HUES48 (cell line): Measurements from ENCODE around the gene MLPH.

ENCODE experiments used
- H3K27ac ChIP-seq: one replicate; pipeline ENCODE4 v1.7.0; 2013; ENCODE audit warnings: low read depth, low read length, inconsistent platforms
- H3K27me3 ChIP-seq: 2 replicates; pipeline ENCODE4 v1.6.1; 2013; ENCODE audit warnings: mild to moderate bottlenecking, low read length; ENCODE audit not compliant: control insufficient read depth, insufficient read depth
- H3K36me3 ChIP-seq: 2 replicates; pipeline ENCODE4 v1.6.1; 2013; ENCODE audit warnings: low read length; ENCODE audit not compliant: control insufficient read depth, insufficient read depth
- H3K4me1 ChIP-seq: 2 replicates; pipeline ENCODE4 v1.6.1; 2013; ENCODE audit warnings: mild to moderate bottlenecking, low read length; ENCODE audit not compliant: control insufficient read depth, insufficient read depth
- H3K4me3 ChIP-seq: 2 replicates; pipeline ENCODE4 v1.5.1; 2013; ENCODE audit warnings: mild to moderate bottlenecking, low read depth, low read length
- H3K9ac ChIP-seq: 2 replicates; pipeline ENCODE4 v1.6.1; 2013; ENCODE audit warnings: mild to moderate bottlenecking, low read depth, low read length, moderate library complexity
- H3K9me3 ChIP-seq: 2 replicates; pipeline ENCODE4 v1.6.1; 2013; ENCODE audit warnings: low read length; ENCODE audit not compliant: control insufficient read depth, insufficient read depth

Gene MLPH

GRCh38 chr2:237448626-237449025 is 38.4 kb upstream of the MLPH start:
- Histone ChIP-seq H3K4me1 (peaks cover 9% of the 10 kb centered on the region), H3K27ac (no peak overlapping the region), H3K27me3 (no peaks in the 10 kb centered on the region), H3K36me3 (no peaks in the 10 kb centered on the region), H3K9me3 (no peaks in the 10 kb centered on the region), H3K9ac (no peak overlapping the region), H3K4me3 (no peak overlapping the region)

DNA sequence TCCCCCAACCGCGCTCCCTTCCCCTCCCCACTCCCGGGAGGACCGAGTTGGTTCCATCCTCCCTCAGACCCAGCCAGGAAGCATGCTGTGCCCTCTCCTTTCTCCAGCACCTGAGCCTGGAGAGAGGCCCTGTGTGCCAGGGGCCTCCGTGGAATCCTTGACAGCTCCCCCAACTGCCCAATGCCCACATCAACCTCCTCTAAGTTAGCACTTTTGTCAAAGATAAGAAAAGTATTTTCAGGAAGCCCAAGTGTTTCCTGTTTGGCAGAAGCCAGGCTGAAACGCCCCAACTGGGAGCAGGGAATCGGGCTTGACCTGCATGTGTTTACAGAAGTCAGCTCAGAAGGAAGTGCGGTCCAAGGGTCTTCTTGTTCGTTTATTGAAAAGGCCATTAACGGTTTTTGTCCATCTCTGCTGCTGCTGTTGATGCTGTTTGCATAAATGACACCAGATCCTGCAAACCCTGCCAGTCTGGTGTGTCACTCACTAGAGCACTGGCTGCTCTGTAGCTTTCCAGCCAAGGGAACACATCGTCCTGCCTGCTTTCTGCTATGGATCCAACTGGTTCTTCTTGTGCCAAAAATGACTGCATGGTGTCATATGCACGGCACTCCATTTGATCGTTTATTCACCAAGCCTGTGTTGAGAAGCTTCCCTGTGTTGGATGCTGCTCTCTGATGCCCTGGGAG is 37.7 kb upstream of the MLPH start:
- no peak overlapping the region for H3K27ac ChIP-seq
- H3K4me3 ChIP-seq, result no peak overlapping the region
- H3K27me3 ChIP-seq, result no peaks in the 10 kb centered on the region
- no peaks in the 10 kb centered on the region for H3K9me3 ChIP-seq
- no peak overlapping the region for H3K9ac ChIP-seq
- peaks cover 9% of the 10 kb centered on the region for H3K4me1 ChIP-seq
- H3K36me3 ChIP-seq, result no peaks in the 10 kb centered on the region

DNA sequence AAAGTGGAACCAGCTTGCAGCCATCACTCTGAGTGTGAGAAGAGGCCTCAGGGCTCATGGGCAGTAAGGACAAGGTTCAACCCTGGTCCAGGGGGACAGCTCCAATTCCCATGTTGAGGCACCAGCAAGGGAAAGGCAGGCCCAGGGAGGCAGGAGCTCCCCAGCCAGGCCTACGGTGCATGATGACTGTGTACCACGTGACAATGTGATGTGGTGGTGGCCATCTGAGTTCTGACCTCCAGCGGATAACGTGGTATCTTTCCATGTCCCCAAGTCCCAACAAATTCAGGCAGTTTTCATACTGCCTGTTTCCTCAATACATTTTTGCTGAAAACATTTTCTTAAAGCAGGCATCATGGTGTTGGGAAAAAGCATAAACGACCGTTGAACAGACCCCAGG is 36.9 kb upstream of the MLPH start:
- Histone ChIP-seq H3K4me1 (peaks cover 9% of the 10 kb centered on the region), H3K9me3 (no peaks in the 10 kb centered on the region), H3K9ac (no peak overlapping the region), H3K27me3 (no peaks in the 10 kb centered on the region), H3K4me3 (no peak overlapping the region), H3K36me3 (no peaks in the 10 kb centered on the region), H3K27ac (no peak overlapping the region)

GRCh38 chr2:237450583-237450982 is 36.5 kb upstream of the MLPH start:
- Histone ChIP-seq H3K9me3 (no peaks in the 10 kb centered on the region), H3K27me3 (no peaks in the 10 kb centered on the region), H3K4me1 (peaks cover 9% of the 10 kb centered on the region), H3K4me3 (no peak overlapping the region), H3K36me3 (no peaks in the 10 kb centered on the region), H3K9ac (no peak overlapping the region), H3K27ac (no peak overlapping the region)

- Histone ChIP-seq H3K4me3 (no peak overlapping the region), H3K27ac (no peak overlapping the region), H3K9ac (no peak overlapping the region), H3K9me3 (no peaks in the 10 kb centered on the region), H3K36me3 (no peaks in the 10 kb centered on the region), H3K4me1 (peaks cover 9% of the 10 kb centered on the region), H3K27me3 (no peaks in the 10 kb centered on the region)
These were observed 35.2 kb upstream of the MLPH start for GRCh38 chr2:237451643-237452469.

GRCh38 chr2:237452861-237453260 is 34.2 kb upstream of the MLPH start:
- H3K27ac ChIP-seq, result no peak overlapping the region
- H3K27me3 ChIP-seq, result no peaks in the 10 kb centered on the region
- H3K36me3 ChIP-seq, result no peaks in the 10 kb centered on the region
- H3K4me3 ChIP-seq, result no peak overlapping the region
- peaks cover 9% of the 10 kb centered on the region for H3K4me1 ChIP-seq
- no peak overlapping the region for H3K9ac ChIP-seq
- no peaks in the 10 kb centered on the region for H3K9me3 ChIP-seq

- Histone ChIP-seq H3K36me3 (no peaks in the 10 kb centered on the region), H3K4me3 (no peak overlapping the region), H3K4me1 (peaks cover 9% of the 10 kb centered on the region), H3K27me3 (no peaks in the 10 kb centered on the region), H3K9me3 (no peaks in the 10 kb centered on the region), H3K27ac (no peak overlapping the region), H3K9ac (no peak overlapping the region)
These were observed 33.4 kb upstream of the MLPH start for GRCh38 chr2:237453671-237454070.

GRCh38 chr2:237455764-237456163 is 31.3 kb upstream of the MLPH start:
- H3K36me3 ChIP-seq, result no peaks in the 10 kb centered on the region
- no peak overlapping the region for H3K9ac ChIP-seq
- no peak overlapping the region for H3K27ac ChIP-seq
- no peaks in the 10 kb centered on the region for H3K9me3 ChIP-seq
- H3K27me3 ChIP-seq, result no peaks in the 10 kb centered on the region
- H3K4me1 ChIP-seq, result peaks cover 9% of the 10 kb centered on the region
- H3K4me3 ChIP-seq, result no peak overlapping the region

GRCh38 chr2:237456200-237456843 is 30.7 kb upstream of the MLPH start:
- no peak overlapping the region for H3K4me3 ChIP-seq
- no peak overlapping the region for H3K27ac ChIP-seq
- H3K9me3 ChIP-seq, result no peaks in the 10 kb centered on the region
- no peaks in the 10 kb centered on the region for H3K27me3 ChIP-seq
- H3K9ac ChIP-seq, result no peak overlapping the region
- H3K36me3 ChIP-seq, result no peaks in the 10 kb centered on the region
- H3K4me1 ChIP-seq, result peaks cover 9% of the 10 kb centered on the region

GRCh38 chr2:237457388-237457941 is 29.6 kb upstream of the MLPH start:
- no peaks in the 10 kb centered on the region for H3K27me3 ChIP-seq
- H3K9ac ChIP-seq, result no peak overlapping the region
- no peaks in the 10 kb centered on the region for H3K36me3 ChIP-seq
- H3K4me1 ChIP-seq, result no peaks in the 10 kb centered on the region
- H3K4me3 ChIP-seq, result no peak overlapping the region
- H3K27ac ChIP-seq, result no peak overlapping the region
- no peaks in the 10 kb centered on the region for H3K9me3 ChIP-seq

DNA sequence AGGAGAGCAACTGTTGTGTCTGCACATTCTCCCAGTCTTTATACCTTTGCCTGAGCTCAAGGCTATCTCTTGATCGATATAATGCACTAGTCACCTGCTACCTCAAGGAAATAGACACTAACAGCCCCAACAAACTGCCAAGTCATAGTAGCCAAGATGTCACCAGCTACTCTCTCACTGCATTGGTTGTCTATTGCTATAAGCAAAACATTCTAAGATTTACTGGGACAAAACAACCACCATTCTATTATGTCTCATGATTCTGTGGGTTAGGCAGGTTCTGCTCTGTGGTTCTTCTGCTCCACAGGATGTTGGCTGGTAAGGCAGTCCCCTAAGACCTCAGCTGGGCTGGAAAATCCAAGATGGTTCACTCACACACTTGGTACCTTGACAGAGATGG is 28.5 kb upstream of the MLPH start:
- Histone ChIP-seq H3K27ac (no peak overlapping the region), H3K9me3 (no peaks in the 10 kb centered on the region), H3K9ac (no peak overlapping the region), H3K4me3 (no peak overlapping the region), H3K27me3 (no peaks in the 10 kb centered on the region), H3K4me1 (no peaks in the 10 kb centered on the region), H3K36me3 (no peaks in the 10 kb centered on the region)
